ENCODE measurements around the gene ANKFN1.

DNA sequence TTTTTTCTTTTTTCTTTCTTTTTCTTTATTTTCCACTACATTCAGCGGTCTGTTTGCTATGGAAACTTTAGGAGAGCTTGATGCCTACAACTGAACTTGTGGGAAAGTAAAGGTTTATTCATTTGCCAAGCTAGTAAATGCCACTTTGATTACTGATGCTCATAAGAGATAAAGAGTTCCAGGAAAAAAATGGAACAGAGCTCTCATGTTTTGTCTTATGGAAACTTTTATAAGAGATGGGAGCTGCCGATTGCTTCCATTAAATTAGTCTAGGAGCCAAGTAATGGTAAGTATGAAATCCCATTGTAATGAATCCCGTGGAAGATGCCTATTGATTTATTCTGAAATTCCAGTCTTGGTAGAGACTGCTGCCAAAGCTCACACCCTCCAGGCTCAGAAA, 7.1 kb downstream of the ANKFN1 start:
- TF ChIP-seq POLR2A (IDR thresholded peaks at IDR 0.05): no peak
- TF ChIP-seq, protein P1, sequence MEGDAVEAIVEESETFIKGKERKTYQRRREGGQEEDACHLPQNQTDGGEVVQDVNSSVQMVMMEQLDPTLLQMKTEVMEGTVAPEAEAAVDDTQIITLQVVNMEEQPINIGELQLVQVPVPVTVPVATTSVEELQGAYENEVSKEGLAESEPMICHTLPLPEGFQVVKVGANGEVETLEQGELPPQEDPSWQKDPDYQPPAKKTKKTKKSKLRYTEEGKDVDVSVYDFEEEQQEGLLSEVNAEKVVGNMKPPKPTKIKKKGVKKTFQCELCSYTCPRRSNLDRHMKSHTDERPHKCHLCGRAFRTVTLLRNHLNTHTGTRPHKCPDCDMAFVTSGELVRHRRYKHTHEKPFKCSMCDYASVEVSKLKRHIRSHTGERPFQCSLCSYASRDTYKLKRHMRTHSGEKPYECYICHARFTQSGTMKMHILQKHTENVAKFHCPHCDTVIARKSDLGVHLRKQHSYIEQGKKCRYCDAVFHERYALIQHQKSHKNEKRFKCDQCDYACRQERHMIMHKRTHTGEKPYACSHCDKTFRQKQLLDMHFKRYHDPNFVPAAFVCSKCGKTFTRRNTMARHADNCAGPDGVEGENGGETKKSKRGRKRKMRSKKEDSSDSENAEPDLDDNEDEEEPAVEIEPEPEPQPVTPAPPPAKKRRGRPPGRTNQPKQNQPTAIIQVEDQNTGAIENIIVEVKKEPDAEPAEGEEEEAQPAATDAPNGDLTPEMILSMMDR (IDR thresholded peaks at IDR 0.05): no peak
